GM21619 (cell line): ENCODE results near the gene ZNF33A.
"Not testable (repeated sequence)": the region's sequence is repeated elsewhere in the genome, so short reads cannot be mapped to it uniquely, and the experiment has no call there.

Experiments
- ATAC-seq: cut with Tn5 transposase; IDR thresholded peaks from one replicate; pipeline ENCODE4 v1.9.1; 2021; ENCODE audit not compliant: unreplicated experiment

Gene ZNF33A

GRCh38 chr10:38010119-38010903 lies at the start of gene ZNF33A:
Gene ZNF33A (plus strand): TSS chr10:38010675. CDS start chr10:38012342, 1,667 bp downstream.
- peak; percentile 86 for ATAC-seq

DNA sequence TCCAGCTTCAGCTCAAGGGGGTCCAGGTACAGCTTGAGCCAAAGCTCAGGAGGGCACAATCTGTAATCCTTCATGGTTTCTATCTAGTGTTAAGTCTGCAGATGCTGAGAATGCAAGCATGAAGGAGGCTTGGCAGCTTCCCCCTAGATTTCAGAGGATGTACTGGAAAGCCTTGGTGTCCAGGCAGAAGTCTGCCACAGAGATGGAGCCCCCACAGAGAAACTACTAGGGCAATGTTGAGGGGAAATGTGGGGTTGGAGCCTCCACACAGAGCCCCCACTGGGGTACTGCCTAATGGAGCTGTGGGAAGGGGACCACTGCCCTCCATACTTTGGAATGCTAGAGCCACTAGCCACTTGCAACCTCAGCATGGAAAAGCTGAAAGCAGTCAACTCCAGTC lies 45.5 kb upstream of the ZNF33A start:
- no peak for ATAC-seq

DNA sequence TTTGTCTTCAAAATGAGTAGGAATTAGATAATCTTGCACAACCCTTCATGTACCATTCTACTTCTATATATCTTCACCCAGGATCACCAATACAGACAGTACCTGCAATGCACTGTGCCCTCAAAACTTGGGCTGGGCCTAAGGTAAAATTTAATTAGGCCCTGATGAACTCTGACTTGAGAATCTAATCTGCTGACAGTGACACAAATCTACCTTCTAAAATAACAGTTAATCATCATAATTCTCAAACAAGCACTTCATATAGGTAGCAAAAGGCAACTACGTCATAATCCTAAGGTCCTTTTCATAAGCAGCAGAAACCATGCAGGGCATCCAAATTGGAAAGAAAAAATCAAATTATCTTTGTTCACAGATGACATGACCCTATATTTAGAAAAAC lies 38.1 kb upstream of the ZNF33A start:
- no peak for ATAC-seq

- ATAC-seq, result no peak
These were observed 35.0 kb upstream of the ZNF33A start for GRCh38 chr10:37975401-37975991.

- peak; percentile 93 for ATAC-seq
These were observed 34.2 kb upstream of the ZNF33A start, which contains the start of gene ZNF25 for GRCh38 chr10:37976091-37976879. Gene ZNF25 (minus strand): TSS chr10:37976647. CDS start chr10:37971722, 4,925 bp downstream.

DNA sequence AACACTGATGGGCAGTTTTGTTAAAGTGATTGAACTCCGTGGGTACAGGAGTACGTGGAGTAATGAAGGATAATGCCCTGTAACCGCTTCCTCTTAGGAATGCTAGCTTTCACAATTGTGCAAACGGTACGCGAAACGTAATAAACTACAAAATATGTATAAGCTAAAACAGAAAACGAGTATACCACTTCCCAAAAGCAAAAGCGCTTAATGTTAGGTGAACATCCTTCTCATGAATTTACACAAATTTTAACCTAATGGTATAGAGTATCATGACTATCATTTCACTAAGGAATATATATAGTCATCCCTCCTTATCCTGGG lies 33.6 kb upstream of the ZNF33A start:
- ATAC-seq, result no peak

- no peak for ATAC-seq
These were observed 18.8 kb upstream of the ZNF33A start for GRCh38 chr10:37991655-37992054.

DNA sequence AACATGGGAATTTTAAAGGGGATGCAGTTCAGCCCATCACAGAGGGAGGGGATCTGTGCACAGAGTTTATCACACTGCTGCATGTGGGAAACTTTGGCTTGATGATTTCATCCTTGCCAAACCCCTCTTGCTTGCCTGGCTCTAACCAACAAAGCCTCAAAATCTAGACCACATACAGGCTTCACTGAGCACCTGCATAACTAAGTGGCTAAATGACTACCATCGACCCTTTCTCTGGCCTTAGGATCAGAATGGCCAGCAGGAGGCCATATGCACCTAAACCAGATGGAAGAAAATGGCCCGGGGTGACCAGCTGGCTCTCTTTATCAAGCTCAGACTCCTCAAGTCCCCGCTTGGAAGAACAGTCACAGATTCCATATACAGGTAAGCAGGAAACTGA lies 18.4 kb upstream of the ZNF33A start:
- no peak for ATAC-seq

GRCh38 chr10:37998920-37999319 lies 11.6 kb upstream of the ZNF33A start:
- not testable (repeated sequence) for ATAC-seq

GRCh38 chr10:38000474-38000873 lies 10.0 kb upstream of the ZNF33A start:
- not testable (repeated sequence) for ATAC-seq

- ATAC-seq, result no peak
These were observed 7.4 kb upstream of the ZNF33A start for GRCh38 chr10:38003026-38003425.

- no peak for ATAC-seq
These were observed 6.9 kb upstream of the ZNF33A start for GRCh38 chr10:38003588-38003987.

DNA sequence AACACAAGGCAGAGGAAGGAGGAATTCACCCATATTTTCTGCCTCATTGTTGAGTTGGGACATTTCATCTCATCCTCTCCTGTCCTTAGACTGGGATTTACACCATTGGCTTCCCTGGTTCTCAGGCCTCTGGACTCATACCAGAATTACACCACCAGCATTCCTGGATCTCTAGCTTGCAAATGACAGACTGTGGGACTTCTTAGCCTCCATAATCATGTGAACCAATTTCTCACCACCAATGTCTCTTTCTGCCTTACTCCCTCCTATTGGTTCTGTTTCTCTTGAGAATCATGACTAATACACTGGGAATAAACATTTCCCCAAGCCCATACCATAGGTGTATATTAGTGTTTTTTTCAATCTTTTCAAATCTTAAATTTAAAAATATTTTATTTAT lies 2.9 kb upstream of the ZNF33A start:
- ATAC-seq, result no peak

DNA sequence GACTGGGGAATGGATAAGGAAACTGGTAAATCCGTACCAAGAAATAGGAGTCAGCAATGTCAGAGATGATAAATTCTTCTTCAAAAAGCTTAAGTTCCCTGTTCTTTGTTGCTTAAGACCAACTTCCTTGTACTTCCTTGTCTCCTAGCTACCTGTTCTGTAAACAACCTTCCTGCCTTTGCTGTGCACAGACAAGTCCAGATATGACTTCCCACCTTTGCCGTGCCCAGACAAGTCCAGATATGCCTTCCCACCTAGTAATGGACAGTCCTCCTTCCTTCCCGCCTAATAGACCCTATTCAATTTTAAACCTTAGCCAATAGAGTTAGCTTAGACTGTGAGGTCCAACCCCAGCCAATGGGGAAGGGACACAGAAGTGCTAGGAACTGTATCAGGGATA lies 2.5 kb upstream of the ZNF33A start:
- no peak for ATAC-seq

DNA sequence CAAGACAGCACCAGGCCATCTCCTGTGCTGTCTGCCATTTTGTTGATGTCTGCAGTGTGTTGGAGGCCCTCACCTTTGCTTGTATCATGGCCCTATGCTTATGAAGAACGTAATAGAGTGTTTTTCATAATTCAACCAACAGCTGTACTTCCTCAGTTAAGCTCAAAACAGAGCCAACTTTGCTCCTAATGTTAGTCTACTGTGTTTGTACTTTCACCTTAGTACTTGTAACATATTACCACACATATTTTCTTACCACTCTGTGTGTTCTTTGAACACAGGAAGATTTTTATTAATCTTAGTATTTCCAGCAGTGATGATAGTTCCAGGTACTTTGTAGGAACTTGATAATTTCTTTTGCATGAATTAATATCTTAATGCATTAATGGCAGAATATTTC lies 5.9 kb downstream of the ZNF33A start:
- no peak for ATAC-seq

DNA sequence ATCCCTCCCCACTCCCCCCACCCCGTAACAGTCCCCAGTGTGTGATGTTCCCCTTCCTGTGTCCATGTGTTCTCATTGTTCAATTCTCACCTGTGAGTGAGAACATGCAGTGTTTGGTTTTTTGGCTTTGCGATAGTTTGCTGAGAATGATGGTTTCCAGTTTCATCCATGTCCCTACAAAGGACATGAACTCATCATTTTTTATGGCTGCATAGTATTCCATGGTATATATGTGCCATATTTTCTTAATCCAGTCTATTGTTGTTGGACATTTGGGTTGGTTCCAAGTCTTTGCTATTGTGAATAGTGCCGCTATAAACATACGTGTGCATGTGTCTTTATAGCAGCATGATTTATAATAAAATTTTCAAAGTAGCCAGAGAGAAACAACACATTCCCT lies 8.6 kb downstream of the ZNF33A start:
- ATAC-seq, result not testable (repeated sequence)

DNA sequence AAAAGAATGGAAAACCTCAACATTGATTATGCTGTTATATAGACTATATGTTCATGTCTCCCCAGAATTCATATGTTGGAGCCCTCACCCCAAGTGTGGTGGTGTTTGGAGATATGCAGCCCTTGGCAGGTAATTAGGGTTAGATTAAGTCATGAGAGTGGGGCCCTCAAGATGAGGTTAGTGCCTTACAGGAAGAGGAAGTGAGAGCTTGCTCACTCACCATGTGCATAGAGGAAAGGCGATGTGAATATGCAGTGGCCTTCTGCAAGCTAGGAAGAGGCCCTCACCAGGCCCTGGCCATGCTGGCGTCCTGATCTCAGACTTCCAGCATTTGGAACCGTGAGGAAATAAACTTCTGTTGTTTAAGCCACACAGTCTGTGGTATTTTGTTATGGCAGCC lies 14.8 kb downstream of the ZNF33A start:
- ATAC-seq, result peak; percentile 82

DNA sequence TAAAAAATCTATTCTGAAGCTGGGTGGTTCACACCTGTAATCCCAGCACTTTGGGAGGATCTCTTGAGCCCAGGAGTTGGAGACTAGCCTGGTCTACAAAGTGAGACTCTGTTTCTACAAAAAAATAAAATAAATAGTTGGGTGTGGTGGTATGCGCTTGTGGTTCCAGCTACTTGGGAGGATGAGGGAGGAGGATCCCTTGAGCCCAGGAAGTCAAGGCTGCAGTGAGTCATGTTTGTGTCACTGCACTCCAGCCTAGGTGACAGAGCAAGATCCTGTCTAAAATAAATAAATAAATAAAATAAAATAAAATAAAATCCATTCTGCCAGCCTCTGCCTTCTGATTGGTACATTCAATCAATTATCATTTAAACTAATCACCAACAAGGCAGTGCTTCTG lies 17.5 kb downstream of the ZNF33A start:
- ATAC-seq, result no peak

- no peak for ATAC-seq
These were observed 22.4 kb downstream of the ZNF33A start for GRCh38 chr10:38032886-38033285.

DNA sequence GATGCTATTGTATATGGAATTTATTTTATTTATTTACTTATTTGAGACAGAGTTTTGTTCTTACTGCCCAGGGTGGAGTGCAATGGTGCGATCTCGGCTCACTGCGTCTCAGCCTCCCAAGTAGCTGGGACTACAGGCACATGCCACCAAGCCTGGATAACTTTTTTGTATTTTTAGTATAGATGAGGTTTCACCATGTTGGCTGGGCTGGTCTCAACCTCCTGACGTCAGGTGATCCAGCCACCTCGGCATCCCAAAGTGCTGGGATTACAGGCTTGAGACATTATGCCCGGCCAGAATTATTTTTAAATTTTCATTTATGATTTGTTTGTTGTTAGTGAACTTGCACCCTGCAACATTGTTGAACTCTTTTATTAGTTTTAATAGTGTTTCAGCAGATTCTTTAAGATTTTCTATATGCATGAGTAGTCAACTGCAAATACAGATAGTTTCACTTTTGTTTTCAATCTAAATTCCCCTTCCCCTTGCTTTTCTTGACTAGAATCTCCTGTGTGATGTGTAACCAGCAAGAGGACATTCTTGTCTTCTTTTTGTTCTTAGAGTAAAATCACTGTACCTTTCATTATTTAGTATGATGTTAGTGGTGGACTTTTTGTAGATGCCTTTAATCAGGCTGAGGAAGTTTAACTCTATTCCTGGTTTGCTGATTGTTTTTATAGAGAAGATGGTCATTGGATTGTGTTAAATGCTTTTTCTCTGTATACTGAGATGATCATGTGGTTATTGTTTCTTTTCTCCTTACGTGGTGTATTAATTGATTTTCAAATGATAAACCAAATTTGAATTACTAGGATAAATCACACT lies 27.8 kb downstream of the ZNF33A start:
- ATAC-seq, result peak; percentile 91

GRCh38 chr10:38038932-38039245 lies 28.4 kb downstream of the ZNF33A start:
- ATAC-seq, result peak; percentile 13
